RWPE2 (cell line): ENCODE measurements around the gene CPM.
"Not testable (repeated sequence)": the region's sequence is repeated elsewhere in the genome, so short reads cannot be mapped to it uniquely, and the experiment has no call there.

ENCODE experiments used
- ATAC-seq: fragments of 200-7000 bp; cut with Tn5 transposase; 3 replicates; pipeline ENCODE4 v1.9.1; 2021; ENCODE audit warnings: low read depth
- DNase-seq: peaks from one replicate; pipeline ENCODE4 v3.0.0-alpha.2; 2020; ENCODE audit warnings: low spot score
- H3K27ac ChIP-seq: fragments of 450-650 bp; 2 replicates; pipeline ENCODE4 v1.5.1; 2017; ENCODE audit warnings: mild to moderate bottlenecking; ENCODE audit not compliant: poor library complexity, severe bottlenecking
- H3K27me3 ChIP-seq: fragments of 250-450 bp; sonication (Bioruptor Pico); 2 replicates; pipeline ENCODE4 v1.5.1; 2021; ENCODE audit warnings: mild to moderate bottlenecking, moderate library complexity; ENCODE audit not compliant: insufficient read depth, poor library complexity, severe bottlenecking
- H3K36me3 ChIP-seq: fragments of 250-450 bp; sonication (Bioruptor Pico); 2 replicates; pipeline ENCODE4 v1.5.1; 2020; ENCODE audit warnings: low read depth, mild to moderate bottlenecking, moderate library complexity
- H3K4me1 ChIP-seq: fragments of 250-450 bp; sonication (Bioruptor Pico); 2 replicates; pipeline ENCODE4 v1.5.1; 2021; ENCODE audit warnings: mild to moderate bottlenecking, moderate library complexity; ENCODE audit not compliant: insufficient read depth, poor library complexity, severe bottlenecking
- H3K4me3 ChIP-seq: fragments of 250-450 bp; sonication (Bioruptor Pico); 2 replicates; pipeline ENCODE4 v1.5.1; 2021; ENCODE audit warnings: mild to moderate bottlenecking, moderate library complexity; ENCODE audit not compliant: severe bottlenecking
- H3K9me3 ChIP-seq: fragments of 250-450 bp; sonication (Bioruptor Pico); 2 replicates; pipeline ENCODE4 v1.5.1; 2021; ENCODE audit warnings: mild to moderate bottlenecking, moderate library complexity; ENCODE audit not compliant: severe bottlenecking
- CTCF ChIP-seq: fragments of 450-650 bp; IDR thresholded peaks from one replicate; pipeline ENCODE4 v1.5.1; 2017; ENCODE audit warnings: mild to moderate bottlenecking, moderate library complexity; ENCODE audit not compliant: poor library complexity, severe bottlenecking

CPM gene

GRCh38 chr12:68842123-68842522 lies 90.8 kb downstream of the CPM start:
- no peak overlapping the region for H3K27ac ChIP-seq
- H3K4me1 ChIP-seq = no peaks in the 10 kb centered on the region
- H3K9me3 ChIP-seq = no peaks in the 10 kb centered on the region
- no peaks in the 10 kb centered on the region for H3K27me3 ChIP-seq
- H3K4me3 ChIP-seq = no peak overlapping the region
- DNase-seq (no peak), ATAC-seq (no peak)
- TF ChIP-seq CTCF = no peak
- peaks cover 80% of the 10 kb centered on the region for H3K36me3 ChIP-seq

DNA sequence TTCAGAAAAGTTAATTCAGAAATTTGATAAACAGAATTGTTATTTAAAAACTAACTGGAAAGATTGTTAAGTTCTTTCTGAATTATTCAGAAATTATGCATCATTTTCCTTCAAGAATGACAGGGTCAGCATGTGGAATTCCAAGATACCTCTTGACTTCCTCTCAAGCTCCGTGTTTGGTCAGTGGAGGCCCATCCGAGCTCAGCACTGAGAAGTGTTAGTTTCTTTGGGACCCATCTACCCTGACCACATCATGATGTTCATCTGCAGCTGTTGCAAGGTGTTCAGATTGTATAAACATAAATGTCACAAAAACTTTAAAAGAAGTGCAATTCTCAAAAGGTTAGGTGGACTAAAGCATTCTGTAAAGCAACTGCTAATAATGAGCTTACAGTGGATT lies 91.3 kb downstream of the CPM start:
- Histone ChIP-seq H3K27ac (no peak overlapping the region), H3K4me3 (no peak overlapping the region), H3K27me3 (no peaks in the 10 kb centered on the region), H3K9me3 (no peaks in the 10 kb centered on the region), H3K4me1 (no peaks in the 10 kb centered on the region), H3K36me3 (peaks cover 84% of the 10 kb centered on the region)
- DNase-seq (no peak), ATAC-seq (no peak)
- no peak for TF ChIP-seq CTCF

GRCh38 chr12:68841175-68841574 lies 91.8 kb downstream of the CPM start:
- H3K27me3 ChIP-seq, H3K9me3 ChIP-seq, DNase-seq, H3K4me1 ChIP-seq, ATAC-seq, H3K4me3 ChIP-seq, H3K27ac ChIP-seq: not testable (repeated sequence)
- peaks cover 89% of the 10 kb centered on the region for H3K36me3 ChIP-seq

DNA sequence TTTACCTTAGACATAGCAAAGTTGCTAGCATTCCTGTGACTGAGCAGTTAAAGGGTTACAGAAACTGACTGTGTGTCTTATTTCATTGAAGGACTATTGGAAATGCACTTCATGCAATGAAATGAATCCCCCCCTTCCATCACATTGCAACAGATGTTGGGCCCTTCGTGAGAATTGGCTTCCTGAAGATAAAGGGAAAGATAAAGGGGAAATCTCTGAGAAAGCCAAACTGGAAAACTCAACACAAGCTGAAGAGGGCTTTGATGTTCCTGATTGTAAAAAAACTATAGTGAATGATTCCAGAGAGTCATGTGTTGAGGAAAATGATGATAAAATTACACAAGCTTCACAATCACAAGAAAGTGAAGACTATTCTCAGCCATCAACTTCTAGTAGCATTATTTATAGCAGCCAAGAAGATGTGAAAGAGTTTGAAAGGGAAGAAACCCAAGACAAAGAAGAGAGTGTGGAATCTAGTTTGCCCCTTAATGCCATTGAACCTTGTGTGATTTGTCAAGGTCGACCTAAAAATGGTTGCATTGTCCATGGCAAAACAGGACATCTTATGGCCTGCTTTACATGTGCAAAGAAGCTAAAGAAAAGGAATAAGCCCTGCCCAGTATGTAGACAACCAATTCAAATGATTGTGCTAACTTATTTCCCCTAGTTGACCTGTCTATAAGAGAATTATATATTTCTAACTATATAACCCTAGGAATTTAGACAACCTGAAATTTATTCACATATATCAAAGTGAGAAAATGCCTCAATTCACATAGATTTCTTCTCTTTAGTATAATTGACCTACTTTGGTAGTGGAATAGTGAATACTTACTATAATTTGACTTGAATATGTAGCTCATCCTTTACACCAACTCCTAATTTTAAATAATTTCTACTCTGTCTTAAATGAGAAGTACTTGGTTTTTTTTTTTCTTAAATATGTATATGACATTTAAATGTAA lies 93.5 kb downstream of the CPM start:
- no peak overlapping the region for H3K27ac ChIP-seq
- ATAC-seq (no peak), DNase-seq (no peak)
- no peaks in the 10 kb centered on the region for H3K27me3 ChIP-seq
- H3K4me3 ChIP-seq = no peak overlapping the region
- peaks cover 98% of the 10 kb centered on the region for H3K36me3 ChIP-seq
- no peak for TF ChIP-seq CTCF
- H3K4me1 ChIP-seq = no peaks in the 10 kb centered on the region
- H3K9me3 ChIP-seq = no peaks in the 10 kb centered on the region

- no peaks in the 10 kb centered on the region for H3K27me3 ChIP-seq
- no peaks in the 10 kb centered on the region for H3K9me3 ChIP-seq
- ATAC-seq = no peak
- no peak for TF ChIP-seq CTCF
- H3K4me1 ChIP-seq = no peaks in the 10 kb centered on the region
- DNase-seq = no peak
- no peak overlapping the region for H3K27ac ChIP-seq
- H3K36me3 ChIP-seq = peaks cover 98% of the 10 kb centered on the region
- H3K4me3 ChIP-seq = no peak overlapping the region
Measured at GRCh38 chr12:68838046-68838886, 94.7 kb downstream of the CPM start.
